Neural progenitor cell (in vitro differentiated cells): ENCODE measurements around the gene RABAC1.

Experiments
- EZH2 ChIP-seq: fragments of 200-600 bp; sonication (generic); IDR thresholded peaks from 2 replicates; pipeline ENCODE4 v1.6.1; 2017; ENCODE audit warnings: antibody characterized with exemption, mild to moderate bottlenecking, moderate library complexity
- EZH2phosphoT487 ChIP-seq: fragments of 200-600 bp; sonication (generic); IDR thresholded peaks from 2 replicates; pipeline ENCODE4 v1.6.1; 2017; ENCODE audit warnings: antibody characterized with exemption
- TF ChIP-seq, protein P1 (sequence below): fragments of 200-600 bp; sonication (generic); IDR thresholded peaks from 2 replicates; pipeline ENCODE4 v1.5.1; 2017; ENCODE audit warnings: antibody characterized with exemption, mild to moderate bottlenecking

DNA sequence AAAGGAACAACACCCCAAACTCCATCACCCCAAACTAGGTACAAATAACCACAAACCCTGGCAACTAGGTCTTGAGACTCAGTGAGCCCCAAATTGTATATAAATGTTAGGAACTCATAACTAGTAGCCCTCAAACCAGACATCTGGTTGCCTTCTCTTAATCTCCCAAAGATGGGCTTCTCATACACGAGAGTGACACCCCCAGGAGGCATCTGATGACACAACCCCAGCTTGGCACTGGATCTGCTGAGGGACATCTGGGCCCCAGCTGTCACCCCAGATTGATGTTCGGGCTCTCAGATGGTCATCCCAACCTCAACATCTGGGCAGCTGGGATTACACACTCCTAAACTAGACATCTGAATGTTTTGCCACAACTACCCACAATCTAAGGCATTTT lies 14.8 kb downstream of the RABAC1 start:
- TF ChIP-seq, protein P1, sequence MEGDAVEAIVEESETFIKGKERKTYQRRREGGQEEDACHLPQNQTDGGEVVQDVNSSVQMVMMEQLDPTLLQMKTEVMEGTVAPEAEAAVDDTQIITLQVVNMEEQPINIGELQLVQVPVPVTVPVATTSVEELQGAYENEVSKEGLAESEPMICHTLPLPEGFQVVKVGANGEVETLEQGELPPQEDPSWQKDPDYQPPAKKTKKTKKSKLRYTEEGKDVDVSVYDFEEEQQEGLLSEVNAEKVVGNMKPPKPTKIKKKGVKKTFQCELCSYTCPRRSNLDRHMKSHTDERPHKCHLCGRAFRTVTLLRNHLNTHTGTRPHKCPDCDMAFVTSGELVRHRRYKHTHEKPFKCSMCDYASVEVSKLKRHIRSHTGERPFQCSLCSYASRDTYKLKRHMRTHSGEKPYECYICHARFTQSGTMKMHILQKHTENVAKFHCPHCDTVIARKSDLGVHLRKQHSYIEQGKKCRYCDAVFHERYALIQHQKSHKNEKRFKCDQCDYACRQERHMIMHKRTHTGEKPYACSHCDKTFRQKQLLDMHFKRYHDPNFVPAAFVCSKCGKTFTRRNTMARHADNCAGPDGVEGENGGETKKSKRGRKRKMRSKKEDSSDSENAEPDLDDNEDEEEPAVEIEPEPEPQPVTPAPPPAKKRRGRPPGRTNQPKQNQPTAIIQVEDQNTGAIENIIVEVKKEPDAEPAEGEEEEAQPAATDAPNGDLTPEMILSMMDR, result no peak
- TF ChIP-seq EZH2phosphoT487 (no peak), EZH2 (no peak)
